HuH-7.5 (cell line): ENCODE data around the gene LHB.
A peak's percentile ranks its signal among the peaks of the same experiment; 100 is the strongest.
"Not testable (repeated sequence)": the region's sequence is repeated elsewhere in the genome, so short reads cannot be mapped to it uniquely, and the experiment has no call there.

ENCODE experiments used
- DNase-seq: peaks from one replicate; pipeline ENCODE4 v3.0.0; 2011; ENCODE audit warnings: low spot score

Gene LHB

GRCh38 chr19:49038111-49038510 is 21.2 kb upstream of the LHB start:
- DNase-seq, result not testable (repeated sequence)

- not testable (repeated sequence) for DNase-seq
These were observed 19.9 kb upstream of the LHB start, which contains the start of gene CGB1 for GRCh38 chr19:49036815-49037214. Gene CGB1, minus strand, starts transcription at chr19:49036895. Its CDS starts 184 bp downstream, at chr19:49036711.

GRCh38 chr19:49031642-49032301 is 14.9 kb upstream of the LHB start, which contains the start of gene CGB2:
Gene CGB2, plus strand, starts transcription at chr19:49031890. Its CDS starts 206 bp downstream, at chr19:49032096.
- DNase-seq, result peak; percentile 45

- not testable (repeated sequence) for DNase-seq
These were observed 13.4 kb upstream of the LHB start for GRCh38 chr19:49030323-49030722.

GRCh38 chr19:49029749-49030148 is 12.9 kb upstream of the LHB start:
- DNase-seq, result not testable (repeated sequence)

- not testable (repeated sequence) for DNase-seq
These were observed 11.8 kb upstream of the LHB start for GRCh38 chr19:49028686-49029085.

GRCh38 chr19:49025599-49025998 is 8.7 kb upstream of the LHB start:
- DNase-seq, result not testable (repeated sequence)

GRCh38 chr19:49025088-49025487 is 8.2 kb upstream of the LHB start:
- not testable (repeated sequence) for DNase-seq

- DNase-seq, result not testable (repeated sequence)
These were observed 7.3 kb upstream of the LHB start, which contains the start of gene CGB3 for GRCh38 chr19:49024233-49024632. Gene CGB3, minus strand, starts transcription at chr19:49024333. Its CDS starts 362 bp downstream, at chr19:49023971.

GRCh38 chr19:49022116-49022515 is 5.2 kb upstream of the LHB start:
- DNase-seq, result no peak

GRCh38 chr19:49020931-49021895 is 4.3 kb upstream of the LHB start:
- no peak for DNase-seq

GRCh38 chr19:49020342-49020741 is 3.5 kb upstream of the LHB start:
- DNase-seq, result no peak

GRCh38 chr19:49019242-49019932 is 2.5 kb upstream of the LHB start:
- peak; percentile 92 for DNase-seq

- DNase-seq, result not testable (repeated sequence)
These were observed 1.7 kb upstream of the LHB start for GRCh38 chr19:49018388-49019241.

- peak; percentile 92 for DNase-seq
These were observed 918 bp upstream of the LHB start for GRCh38 chr19:49017666-49018351.

GRCh38 chr19:49016067-49016839 is 638 bp downstream of the LHB start:
- DNase-seq, result no peak

- DNase-seq, result no peak
These were observed 2.0 kb downstream of the LHB start for GRCh38 chr19:49014870-49015255.

GRCh38 chr19:49014123-49014869 is 2.6 kb downstream of the LHB start:
- no peak for DNase-seq

- no peak for DNase-seq
These were observed 5.7 kb downstream of the LHB start for GRCh38 chr19:49011194-49011593.
